Measurements from ENCODE around the gene WDR72.
"Not testable (repeated sequence)": the region's sequence is repeated elsewhere in the genome, so short reads cannot be mapped to it uniquely, and the experiment has no call there.

Gene WDR72

DNA sequence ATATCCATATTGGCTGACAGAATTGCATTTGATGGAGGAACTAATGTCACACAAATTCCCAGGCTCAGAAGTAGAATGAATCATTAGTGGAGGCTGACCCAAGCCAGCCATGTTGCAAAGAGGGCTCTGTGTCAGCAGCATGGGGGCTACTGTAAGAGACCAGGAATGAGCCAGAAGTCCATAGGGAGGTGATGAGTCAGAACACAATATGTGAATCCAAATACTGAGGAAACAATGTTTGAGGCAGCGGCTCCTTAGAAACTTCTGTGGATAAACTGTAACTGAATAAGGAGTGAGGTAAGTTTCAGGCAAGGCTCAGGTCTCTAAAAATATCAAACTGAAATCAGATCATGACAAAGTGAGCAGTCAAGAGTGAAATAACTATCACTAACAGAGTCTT lies 170.7 kb downstream of the WDR72 start:
- no peak for DNase-seq

DNA sequence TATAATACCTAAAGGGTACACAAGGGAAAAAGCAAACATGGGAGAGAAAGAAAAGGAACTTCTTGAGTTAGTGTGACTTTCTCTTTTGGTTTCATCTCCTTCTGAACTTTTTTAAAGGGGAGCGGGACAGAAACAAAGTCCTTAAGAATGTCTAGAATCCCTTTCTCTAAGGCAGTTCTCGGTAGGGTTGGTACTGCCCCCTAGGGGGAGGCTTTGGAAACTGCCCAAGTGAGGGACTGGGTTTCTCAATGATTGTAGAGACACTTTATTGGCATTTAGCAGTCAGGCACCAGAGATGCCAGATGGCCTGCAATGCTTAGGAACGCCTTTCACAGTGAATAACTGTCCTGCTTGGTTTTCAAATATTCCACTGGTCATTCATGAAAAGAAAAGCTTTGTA lies 172.7 kb downstream of the WDR72 start:
- no peak for DNase-seq

DNA sequence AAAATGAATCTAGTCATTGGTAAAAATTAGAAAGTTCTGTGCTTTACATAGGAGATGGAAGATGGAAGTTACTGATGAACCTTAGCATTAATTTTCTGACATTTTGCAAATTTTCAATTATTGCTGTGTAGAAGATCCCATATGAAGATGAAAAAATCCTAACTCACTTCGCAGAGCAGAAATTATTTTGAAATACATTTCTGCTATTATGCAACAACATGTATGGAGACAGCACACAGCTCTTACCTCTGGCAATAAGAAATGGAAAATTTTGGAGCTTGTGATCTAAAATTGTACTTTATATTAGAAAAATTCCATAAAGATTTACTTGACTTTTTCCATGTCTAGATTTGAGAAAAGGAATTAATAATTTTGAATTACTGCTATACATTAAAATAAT lies 177.9 kb downstream of the WDR72 start:
- no peak for DNase-seq

DNA sequence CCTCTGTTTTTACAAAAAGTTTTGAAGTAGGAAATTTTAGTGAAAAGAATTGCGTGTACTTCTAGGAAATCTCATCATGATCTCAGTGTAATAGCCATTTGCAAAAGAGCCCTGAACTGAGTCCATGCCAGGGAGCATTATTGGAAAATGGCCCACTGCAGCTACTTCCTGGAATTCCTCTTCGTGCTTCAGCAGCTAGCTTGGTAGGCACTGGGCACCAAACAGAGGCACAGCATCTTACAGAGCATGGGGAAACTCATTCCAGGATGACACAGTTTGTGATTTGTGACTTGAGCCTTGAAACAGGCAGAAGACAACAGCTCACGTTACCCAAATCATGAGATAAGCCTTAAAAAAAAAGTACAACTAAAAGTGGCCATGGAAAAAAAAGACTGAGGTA lies 179.1 kb downstream of the WDR72 start:
- no peak for DNase-seq

DNA sequence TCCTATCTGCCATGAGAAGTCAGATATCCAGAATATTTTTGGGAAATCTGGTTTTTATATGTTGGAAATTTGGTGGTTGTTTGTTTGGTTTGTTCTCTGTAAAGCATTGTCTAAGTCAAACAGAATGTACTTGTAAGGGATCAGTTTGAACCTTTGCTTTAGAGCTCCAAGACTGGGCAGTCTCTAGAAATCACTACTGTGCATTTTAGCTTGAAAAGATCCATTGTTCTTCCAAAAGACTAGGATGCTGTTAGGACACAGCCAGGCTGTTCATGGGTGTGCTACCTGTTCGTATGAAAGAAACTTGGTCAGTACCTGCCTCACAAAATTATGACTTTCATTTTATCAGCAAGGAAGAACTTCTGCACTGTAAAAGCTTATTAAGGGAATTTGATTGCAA lies 182.6 kb downstream of the WDR72 start:
- no peak for DNase-seq

DNA sequence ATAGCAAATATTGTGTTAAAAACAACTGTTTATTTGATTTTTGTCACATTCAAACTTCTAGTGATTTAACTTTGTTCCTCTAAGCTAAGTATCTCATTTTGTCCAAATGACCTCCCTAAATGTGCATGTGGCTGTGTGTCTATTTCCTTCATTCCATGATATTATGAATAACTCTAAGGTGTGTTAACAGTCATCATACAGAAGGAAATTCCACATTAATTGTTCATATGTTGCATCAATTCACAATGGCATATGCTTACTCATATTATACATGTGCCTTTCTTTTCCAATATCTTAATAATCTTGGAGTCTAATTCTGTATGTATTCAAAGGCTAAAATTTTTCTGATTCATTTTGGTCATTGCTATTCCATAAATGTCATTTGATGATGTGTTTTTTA lies 186.4 kb downstream of the WDR72 start:
- no peak for DNase-seq

DNA sequence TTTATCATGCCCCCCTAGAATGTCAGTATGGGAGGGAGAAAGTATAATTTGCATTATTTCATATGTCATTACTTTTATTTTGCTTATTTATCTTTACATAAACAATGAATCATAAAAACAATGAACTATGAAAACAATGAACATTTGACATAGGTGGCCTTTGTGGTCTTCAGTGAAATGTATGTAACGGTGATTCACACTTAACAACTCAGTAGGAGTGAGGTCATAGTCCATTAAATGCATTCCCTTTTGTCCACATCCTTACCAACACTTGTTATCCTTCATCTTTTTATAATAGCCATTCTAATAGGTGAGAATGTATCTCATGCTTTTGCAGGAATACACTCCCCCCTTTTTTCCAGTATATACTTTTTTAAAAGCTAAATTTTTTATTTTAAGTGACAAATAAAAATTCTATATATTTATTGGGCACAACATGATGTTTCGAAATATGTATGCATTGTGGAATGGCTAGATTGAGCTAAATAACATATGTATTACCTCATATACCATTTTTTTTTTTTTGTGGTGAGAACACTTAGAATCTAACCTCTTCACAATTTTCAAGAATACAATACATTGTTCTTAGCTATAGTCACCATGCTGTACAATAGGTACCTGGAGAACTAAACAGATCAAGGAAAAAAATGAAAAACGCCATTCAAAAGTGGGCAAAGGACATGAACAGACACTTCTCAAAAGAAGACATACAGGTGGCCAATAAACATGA lies 189.5 kb downstream of the WDR72 start:
- no peak for DNase-seq

DNA sequence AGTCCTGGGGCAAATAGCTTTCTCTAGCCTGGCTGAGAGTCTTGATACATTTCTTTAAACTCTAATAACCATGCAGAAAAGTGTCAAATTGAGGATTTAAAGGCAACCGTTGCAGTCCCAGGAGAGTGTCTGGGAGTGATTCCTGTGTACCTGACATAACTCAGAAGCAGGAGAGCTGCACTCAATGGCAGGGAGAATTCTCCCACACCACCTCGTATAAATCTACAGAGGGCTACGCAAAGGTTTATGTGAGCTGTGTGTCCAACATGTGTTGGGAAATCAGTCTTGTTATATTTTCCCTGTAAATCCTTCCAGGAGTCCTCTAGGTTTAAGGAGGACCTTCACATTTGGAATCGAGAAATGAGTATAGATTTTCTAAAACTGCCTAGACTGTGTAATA lies 192.6 kb downstream of the WDR72 start:
- DNase-seq: no peak

DNA sequence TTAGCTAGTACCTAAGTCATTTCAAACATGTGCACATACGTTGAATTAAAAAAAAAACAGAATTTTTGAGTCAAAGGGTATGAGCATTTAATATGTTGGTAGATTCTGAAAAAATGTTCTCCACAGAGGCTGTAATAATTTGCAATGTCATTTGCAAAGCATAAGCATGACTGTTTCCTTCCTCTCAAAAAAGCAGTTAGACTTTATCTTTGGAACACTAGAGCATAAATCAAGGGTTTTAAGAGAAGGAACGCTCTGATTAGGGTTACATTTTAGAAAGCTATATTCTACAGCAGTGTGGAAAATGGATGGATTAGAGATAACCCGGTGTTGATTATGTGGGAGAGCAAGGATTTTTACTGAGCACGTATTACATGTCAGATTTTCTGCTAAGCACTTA lies 193.7 kb downstream of the WDR72 start:
- DNase-seq: no peak

DNA sequence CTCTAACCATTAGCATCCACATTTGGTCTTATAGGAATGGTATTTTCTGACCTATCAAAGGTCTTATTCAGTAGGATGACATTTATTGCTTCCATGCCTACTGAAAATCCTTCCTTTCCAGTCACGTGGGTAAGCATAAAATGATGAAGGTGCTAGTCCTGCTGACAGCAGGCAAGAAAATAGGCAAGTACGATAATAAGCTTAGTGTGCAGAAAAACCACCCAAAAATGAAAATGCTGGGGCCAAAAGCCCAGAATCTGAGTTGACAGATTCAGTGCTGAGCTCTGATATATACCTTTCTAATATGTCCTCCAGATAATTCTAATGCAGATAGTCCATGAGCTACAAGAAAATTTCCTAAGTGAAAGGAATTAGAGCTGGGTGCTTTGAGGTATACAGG lies 194.8 kb downstream of the WDR72 start:
- no peak for DNase-seq

DNA sequence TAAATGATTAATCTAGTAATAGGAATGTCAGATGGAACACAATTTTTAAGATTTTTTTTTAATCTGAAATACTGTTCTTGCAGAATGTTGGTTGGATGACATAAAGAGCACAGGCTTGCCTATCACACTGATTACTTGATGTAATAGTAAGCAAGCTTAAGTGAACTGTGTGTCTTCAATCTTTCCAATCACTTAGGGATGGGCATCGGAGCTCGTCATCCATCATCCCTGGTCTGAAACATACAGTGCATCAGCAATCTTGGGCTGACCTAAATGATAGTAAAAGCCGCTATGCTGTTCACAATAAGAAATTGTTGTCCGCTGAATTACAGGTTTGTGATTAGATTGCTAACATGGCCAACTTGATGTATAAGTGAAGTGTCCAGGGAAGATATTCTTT lies 195.8 kb downstream of the WDR72 start:
- no peak for DNase-seq

DNA sequence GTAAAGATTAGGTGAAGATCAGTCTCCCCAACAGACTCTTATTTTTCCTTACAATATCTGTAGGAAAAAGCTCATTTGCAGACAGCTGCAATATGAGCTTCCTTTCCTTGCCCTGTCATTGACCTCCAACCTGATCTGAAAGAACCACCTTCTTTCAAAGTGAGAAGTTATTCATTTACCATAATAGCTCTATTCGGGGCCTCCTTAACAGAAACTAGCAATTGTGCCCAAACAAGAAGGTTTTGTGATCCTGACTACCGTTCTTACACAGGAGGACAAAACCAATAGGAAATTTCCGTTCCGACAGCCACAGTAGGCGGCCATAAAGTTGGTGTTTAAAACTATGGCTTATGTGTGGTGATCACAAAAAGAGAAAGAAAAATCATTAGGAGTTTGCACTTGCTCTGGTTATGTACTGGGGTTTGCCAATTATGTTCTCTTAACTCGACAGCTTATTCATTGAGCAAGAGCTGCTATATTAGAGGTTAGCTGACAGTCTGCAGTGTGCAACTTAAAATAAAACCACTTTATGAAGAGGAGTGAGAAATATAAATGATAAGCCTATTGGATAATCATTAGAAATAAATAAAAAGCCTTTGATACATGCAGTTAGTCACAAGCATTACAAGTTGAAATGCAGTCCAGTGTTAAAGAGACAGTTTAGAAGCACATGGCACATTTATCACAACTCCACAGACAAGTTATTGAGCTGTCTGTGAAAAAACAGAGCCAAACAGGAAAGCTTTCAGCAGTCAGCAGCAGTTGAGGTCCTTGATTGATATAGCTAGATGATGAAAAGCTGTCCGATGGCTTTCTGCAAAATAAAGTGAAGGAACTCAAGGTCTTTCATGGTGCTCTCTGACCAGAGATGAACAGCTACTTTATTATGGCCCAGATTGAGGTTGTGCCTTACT lies 199.8 kb downstream of the WDR72 start:
- no peak for DNase-seq

DNA sequence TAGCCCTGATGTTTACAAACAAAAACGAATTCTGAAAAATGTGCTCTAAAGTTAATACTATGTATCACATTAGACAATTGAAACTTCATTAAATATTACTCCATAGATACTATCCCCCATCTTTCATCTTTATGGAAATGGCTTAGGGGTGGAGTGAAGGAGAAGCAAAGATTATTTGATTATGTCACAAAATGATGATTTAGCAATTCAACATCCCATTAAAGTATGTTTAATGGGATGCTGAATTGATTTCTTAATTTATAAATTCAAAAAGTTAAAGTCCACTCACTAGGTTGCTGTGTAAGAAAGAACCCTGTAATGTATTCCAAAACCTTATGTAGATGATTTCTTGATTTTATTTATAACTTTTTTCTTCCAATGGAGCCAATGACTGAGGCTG lies 201.1 kb downstream of the WDR72 start:
- no peak for DNase-seq

DNA sequence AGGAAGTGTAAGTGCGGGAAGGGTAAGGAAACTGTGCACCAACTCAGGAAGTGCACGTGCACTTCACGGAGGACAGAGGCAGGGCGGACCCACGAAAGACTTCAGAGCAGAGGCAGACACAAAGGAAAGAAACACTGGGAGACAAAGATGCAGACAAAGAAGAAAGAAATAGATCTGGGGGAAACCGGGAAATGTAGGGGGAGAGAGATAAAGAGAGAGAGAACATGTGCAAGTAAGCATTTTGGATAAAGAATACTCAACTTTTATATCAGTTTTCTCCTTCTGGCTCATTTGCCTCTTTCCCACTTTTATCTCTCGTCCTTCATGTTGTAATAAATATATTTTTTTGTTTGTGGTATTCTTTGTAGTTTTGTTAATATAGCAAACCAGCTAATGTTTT lies 204.2 kb downstream of the WDR72 start:
- no peak for DNase-seq

DNA sequence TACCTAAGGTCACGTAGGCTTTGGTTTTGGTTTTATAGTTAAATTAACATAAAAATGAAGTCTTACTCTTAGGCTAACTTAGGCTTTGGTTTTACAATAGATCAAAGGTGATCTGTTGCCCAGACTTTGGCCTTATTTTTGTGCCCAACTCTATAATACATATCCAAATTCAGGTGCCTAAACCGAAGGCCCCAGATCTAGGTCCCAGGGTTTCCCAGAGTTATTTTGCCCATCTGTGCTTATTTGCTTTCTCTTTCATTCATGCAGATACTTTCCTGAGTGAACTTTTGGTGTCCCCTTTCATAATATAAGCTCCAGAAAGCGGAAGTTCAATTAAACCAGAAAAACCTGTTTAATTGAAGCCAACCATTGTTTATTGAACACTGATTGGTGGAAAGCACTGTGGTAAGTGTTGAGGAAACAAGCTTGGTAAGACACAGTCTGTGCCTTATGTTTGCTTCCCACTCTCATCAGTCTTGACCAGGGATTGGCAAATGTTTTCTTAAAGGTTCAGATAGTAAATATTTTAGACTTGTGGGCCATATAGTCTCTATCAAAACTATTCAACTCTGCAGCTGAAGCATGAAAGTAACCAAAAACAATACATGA lies 209.7 kb downstream of the WDR72 start:
- DNase-seq: no peak

DNA sequence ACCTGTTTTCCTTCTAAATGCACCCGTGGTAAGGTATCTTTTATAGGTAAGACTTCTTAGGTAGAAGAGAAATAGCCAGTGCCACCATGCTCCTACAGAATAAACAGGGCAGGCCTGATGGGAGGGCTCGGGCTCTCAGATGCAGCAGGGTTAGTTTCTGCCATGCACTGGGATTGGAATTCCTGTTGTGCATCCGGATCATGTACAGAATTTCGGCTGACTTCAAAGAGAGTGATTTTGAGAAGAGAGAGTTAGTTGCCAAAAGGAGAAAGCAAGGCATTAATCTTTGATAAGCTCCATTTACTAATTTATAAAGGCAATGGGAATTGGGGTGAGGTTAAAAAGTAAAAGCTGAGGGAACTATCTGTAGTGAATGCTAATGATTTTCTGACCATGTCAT lies 211.2 kb downstream of the WDR72 start:
- no peak for DNase-seq

DNA sequence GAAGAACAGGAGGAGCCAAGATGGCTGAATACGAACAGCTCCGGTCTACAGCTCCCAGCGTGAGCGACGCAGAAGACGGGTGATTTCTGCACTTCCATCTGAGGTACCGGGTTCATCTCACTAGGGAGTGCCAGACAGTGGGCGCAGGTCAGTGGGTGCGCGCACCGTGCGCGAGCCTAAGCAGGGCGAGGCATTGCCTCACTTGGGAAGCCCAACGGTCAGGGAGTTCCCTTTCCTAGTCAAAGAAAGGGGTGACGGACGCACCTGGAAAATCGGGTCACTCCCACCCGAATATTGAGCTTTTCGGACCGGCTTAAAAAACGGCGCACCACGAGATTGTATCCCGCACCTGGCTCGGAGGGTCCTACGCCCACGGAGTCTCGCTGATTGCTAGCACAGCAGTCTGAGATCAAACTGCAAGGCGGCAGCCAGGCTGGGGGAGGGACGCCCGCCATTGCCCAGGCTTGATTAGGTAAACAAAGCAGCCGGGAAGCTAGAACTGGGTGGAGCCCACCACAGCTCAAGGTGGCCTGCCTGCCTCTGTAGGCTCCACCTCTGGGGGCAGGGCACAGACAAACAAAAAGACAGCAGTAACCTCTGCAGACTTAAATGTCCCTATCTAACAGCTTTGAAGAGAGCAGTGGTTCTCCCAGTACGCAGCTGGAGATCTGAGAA lies 218.7 kb downstream of the WDR72 start:
- not testable (repeated sequence) for DNase-seq

DNA sequence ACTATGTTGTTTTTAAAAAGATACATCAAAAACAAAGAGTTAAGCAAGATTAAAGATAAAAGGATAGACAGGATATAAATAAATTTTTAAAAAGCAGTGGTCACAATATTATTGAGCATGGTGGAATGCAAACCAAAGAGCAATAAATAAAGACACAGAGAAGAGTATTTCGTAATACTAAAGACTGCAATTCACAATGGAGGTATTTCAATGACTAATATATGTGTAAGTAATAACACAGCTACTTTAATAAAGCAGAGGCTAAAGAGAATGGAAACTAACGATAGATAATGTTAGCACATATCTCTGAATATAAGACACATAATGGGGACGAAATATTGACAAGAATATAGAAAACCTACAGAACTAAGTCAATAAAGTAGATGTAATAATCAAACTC lies 219.6 kb downstream of the WDR72 start:
- DNase-seq: no peak

DNA sequence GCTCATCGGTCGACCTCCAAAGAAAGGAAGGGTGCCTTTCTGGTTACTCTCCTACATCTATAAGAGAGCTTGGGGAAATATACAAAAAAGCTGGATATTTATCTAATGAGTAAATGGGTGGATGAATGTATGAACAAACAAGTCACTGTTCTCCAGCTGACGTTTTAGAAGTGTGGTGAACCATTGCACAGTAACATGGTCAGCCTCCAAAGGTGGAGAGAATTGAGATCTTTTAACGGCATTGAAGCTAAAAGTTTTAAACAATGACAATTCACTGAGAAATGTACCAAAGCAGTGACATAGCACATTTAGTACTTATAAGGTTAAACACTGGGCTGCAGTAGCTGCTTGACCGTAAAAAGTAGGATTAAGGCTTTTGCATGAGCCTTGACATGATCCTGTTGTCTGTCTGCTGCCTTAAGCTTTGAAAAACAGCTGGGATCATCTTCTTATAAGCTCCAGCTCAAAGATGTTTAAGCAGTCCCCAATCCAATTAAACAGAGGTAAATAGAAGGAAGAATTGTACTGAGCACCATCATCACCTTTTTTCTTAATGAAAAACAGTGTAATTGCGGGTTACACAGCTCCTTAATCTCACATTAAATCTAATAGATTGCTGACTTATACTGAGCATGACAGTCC lies 222.9 kb downstream of the WDR72 start:
- DNase-seq: no peak

DNA sequence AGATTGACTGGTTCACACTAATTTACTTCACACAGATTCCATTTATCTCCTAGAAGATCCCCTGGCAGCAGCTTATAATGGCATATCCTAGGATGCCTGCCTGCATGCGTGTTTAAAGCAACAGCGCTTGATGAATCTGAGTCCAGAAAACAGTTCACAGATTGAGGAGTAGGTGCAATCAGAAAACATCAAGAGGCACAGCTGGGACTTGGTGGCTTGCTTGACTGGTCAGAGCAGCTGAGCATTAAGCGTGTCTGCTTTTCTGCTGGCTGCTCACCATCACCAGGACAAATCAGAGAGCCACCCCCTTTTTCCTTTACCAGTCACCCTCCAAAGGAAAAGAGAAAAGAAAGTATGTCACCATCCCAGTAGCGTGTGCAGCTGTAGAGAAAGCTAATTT lies 223.6 kb downstream of the WDR72 start:
- DNase-seq: no peak

DNA sequence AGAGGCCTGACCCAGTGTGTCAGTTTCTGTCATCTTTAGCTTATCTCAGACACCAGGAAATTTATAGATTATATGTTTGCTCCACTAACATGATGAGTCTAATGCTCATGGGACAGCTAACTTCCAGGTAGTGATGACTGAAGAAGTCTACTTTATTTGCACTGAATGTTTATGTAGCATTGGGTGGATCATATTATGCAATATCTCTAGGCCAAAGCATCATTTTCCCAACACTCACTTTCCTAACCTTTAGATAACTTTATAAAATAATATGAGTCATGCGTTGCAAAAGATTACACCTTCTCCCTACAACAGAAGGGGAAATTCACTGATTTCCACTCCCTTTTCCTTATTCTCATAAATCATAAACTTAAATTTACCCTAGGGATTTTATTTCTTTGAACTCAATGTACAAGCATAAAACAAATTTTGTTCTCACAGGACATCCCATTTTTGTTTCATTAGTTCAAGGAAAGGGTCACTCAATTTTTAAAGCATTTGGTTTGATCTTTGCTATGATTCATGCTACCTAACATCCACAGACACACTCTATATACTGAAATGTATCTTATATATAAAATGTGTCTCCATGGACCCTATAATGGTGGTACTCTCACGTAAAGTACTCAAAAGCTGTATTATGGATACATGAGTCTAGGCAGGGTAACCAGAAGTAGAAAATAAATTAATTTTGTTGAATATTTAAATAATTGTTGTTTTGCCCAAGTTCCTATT lies 225.2 kb downstream of the WDR72 start:
- no peak for DNase-seq

DNA sequence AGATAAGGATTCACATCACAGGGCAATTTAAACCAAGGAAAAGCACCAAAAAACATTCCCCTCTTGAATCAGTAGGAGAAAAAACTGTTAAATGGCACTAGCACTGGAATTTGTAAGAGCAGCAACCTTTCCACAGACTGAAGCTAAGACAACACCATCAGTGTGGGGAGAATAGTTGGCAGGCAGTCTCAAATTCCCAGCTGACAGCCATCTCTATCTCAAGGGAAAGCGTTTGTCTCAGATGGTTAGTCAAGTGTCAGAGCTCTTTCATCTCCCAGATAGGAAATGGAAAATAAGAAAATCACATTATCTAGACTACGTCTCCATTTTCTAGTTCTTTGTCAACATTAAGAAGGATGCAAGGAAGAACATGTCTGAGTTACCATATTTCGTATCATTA lies 228.7 kb downstream of the WDR72 start:
- DNase-seq: no peak
